Activated T-cell treated with anti-CD3 and anti-CD28 coated beads, Interleukin-2, amount 50 U/mL, for 72 hours (primary cell): ENCODE results near the gene IL2RG. TPM values are rescaled to one million over a fixed set of nuclear protein-coding genes. Genes with fewer than 3 reads are reported as not detected.

ENCODE experiments used
- ATAC-seq, 2 donors: fragments of 150-1000 bp; cut with Tn5 transposase; replicated peaks in 1 of 2; 2 replicates each; pipeline ENCODE4 v1.10.0; 2021; ENCODE audit warnings: moderate library complexity in 2 of 2, mild to moderate bottlenecking in 1 of 2
- DNase-seq, 2 donors: peaks; one replicate each; pipeline ENCODE4 v3.0.0; 2021 to 2022; ENCODE audit warnings: mixed read lengths in 1 of 2
- H3K27ac Mint-ChIP-seq: one replicate; pipeline ENCODE4 v1.8.0; 2022; ENCODE audit warnings: mild to moderate bottlenecking, moderate library complexity, mixed read lengths
- H3K27me3 Mint-ChIP-seq: one replicate; pipeline ENCODE4 v1.8.0; 2022; ENCODE audit warnings: low read depth, mixed read lengths
- H3K36me3 Mint-ChIP-seq, 2 donors: one replicate each; pipeline ENCODE4 v1.8.0; 2022; ENCODE audit warnings: mixed read lengths in 2 of 2, mild to moderate bottlenecking in 1 of 2; ENCODE audit not compliant: insufficient read depth in 2 of 2
- H3K4me1 Mint-ChIP-seq: one replicate; pipeline ENCODE4 v1.8.0; 2022; ENCODE audit warnings: low read depth, mixed read lengths
- H3K4me3 Mint-ChIP-seq, 2 donors: one replicate each; pipeline ENCODE4 v1.8.0; 2022; ENCODE audit warnings: mild to moderate bottlenecking in 2 of 2, mixed read lengths in 2 of 2, moderate library complexity in 2 of 2
- H3K9me3 Mint-ChIP-seq, 2 donors: one replicate each; pipeline ENCODE4 v1.8.0; 2022; ENCODE audit warnings: mixed read lengths in 2 of 2
- total RNA-seq, 2 donors: library from RNA; stranded (reverse); gene quantifications; one replicate each; pipeline ENCODE4 v1.2.3, GENCODE V29; 2022

Gene IL2RG
- 100 to 1,000 TPM; 290 to 348 TPM for total RNA-seq

DNA sequence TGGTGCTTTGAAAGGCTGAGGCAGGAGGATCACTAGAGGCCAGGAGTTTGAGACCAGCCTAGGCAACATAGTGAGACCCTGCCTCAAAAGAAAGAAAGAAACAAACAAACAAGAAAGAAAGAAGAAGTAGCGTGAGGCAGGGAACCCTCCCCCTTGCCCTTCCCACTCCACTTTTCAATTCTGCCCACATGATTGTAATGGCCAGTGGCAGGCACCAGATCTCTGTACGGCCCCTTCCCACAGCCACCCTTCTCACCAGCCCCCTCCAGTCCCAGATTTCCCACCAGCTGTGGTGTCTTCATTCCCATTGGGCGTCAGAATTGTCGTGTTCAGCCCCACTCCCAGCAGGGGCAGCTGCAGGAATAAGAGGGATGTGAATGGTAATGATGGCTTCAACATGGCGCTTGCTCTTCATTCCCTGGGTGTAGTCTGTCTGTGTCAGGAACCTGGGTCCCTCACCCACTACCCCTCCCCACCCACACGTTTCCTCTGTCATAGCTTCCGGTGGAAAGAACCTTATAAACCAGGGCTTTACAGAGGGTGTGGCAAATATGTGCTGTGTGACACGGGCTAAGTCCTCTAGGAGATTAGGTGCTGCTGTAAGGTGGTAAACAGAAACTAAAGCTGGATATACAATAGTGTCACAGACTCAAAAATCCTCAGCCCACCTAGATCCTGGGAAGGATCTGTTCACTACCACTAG is at the start of gene IL2RG:
TSS of gene IL2RG (minus strand) at position 437 of the 703 bp plus-strand sequence. CDS start at position 399, 38 bp downstream.
- Mint-ChIP-seq H3K27me3 (peaks cover 6% of the 10 kb centered on the region), H3K27ac (peak within 1 kb of the TSS; percentile 92), H3K9me3 (peaks cover 0 to 2% of the 10 kb centered on the region in 2 donors), H3K4me1 (peaks cover 60% of the 10 kb centered on the region), H3K36me3 (peaks cover 27 to 35% of the 10 kb centered on the region in 2 donors), H3K4me3 (peak within 1 kb of the TSS; percentile 85 to 88)
- peak; percentile 80 to 83 for DNase-seq
- peak; percentile 91 to 93 for ATAC-seq

DNA sequence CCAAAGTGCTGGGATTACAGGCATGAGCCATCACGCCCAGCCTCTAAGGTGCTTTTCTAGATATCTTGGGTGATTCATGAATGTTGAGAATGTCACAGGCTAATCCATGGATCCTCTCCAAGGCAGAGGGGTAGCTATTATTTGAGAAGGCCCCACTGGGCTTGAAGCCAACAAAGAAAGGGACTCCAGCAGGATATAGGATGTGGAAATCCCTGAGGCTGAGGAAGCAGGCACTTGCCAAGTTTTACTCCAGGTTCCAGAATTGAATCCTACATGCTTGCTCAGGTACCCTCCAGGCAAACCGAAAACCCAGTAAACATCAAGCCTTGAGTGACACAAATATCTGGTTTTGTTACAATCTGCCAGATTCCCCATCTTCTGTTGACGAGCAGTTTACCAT is 49.1 kb upstream of the IL2RG start:
- Mint-ChIP-seq H3K9me3 (no peaks in the 10 kb centered on the region), H3K36me3 (no peaks in the 10 kb centered on the region), H3K27me3 (peaks cover 10% of the 10 kb centered on the region), H3K27ac (no peak overlapping the region), H3K4me3 (no peak overlapping the region), H3K4me1 (peaks cover 9% of the 10 kb centered on the region)
- no peak for ATAC-seq
- DNase-seq = no peak

DNA sequence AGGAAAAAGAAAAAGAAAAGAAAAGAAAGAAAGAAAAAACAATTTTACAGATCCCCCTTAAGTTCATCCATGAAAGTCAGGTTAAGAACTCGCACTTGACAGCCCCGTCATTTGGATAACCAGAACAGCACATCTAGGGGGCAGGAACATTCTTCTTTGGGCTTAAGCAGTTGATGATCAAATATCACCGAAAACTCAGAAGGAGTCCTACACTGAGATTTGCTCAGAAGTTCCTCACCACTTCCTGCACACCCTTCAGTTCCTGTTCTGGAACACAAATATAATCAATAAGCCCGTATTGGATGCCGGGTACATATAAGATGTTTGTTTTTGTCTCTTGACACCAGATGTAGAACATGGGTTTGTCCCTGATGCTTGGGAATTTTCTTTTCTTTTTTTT is 48.0 kb upstream of the IL2RG start:
- Mint-ChIP-seq H3K36me3 (no peaks in the 10 kb centered on the region), H3K27ac (no peak overlapping the region), H3K4me3 (no peak overlapping the region), H3K4me1 (peaks cover 9% of the 10 kb centered on the region), H3K9me3 (no peaks in the 10 kb centered on the region), H3K27me3 (peaks cover 10% of the 10 kb centered on the region)
- ATAC-seq = no peak
- DNase-seq = no peak

DNA sequence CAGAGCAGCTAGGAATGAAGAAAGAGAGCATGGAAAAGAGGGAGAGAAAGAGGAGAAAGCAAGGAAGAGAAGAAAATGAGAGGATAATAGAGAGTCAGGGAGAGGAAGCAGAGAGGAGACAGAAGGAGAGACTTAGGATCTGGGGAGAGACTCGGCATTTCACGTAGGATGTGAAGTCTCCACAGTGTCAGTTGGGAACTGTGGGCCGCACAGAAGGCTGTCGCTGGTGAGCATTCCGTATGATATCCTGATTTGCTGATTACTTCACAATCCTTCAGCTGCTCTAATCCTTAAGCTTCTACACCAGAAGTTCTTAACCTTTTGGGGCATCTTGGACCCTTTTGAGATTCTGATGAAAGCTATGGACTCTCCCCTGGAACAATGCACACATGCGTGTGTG is 47.2 kb upstream of the IL2RG start:
- Mint-ChIP-seq H3K36me3 (no peaks in the 10 kb centered on the region), H3K4me1 (peaks cover 9% of the 10 kb centered on the region), H3K27ac (no peak overlapping the region), H3K27me3 (peaks cover 10% of the 10 kb centered on the region), H3K9me3 (no peaks in the 10 kb centered on the region), H3K4me3 (no peak overlapping the region)
- DNase-seq (no peak), ATAC-seq (no peak)

DNA sequence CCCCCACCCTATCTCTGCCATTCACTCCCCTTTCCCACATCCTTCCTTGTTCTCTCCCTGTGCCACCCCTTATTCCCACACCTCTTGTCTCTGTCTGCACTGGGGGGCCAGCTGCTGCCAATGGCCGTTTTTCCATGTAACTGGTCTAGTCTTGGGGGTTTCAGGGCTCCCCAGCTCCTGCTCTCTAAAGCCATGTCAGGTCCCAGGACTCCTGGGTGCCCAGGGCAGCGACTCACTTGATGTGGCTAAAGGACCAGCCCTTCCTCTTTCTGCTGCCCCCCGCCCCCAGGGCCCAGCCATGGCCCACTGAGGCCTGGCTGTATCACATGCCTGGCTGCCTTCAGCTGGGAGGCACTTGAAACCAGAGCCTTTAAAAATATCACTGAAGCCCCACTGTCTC is 43.3 kb upstream of the IL2RG start:
- ATAC-seq (no peak), DNase-seq (no peak)
- no peak overlapping the region for H3K4me3 Mint-ChIP-seq
- H3K27me3 Mint-ChIP-seq = peaks cover 22% of the 10 kb centered on the region
- peaks cover 9% of the 10 kb centered on the region for H3K4me1 Mint-ChIP-seq
- H3K36me3 Mint-ChIP-seq = no peaks in the 10 kb centered on the region
- H3K9me3 Mint-ChIP-seq = no peaks in the 10 kb centered on the region
- no peak overlapping the region for H3K27ac Mint-ChIP-seq

DNA sequence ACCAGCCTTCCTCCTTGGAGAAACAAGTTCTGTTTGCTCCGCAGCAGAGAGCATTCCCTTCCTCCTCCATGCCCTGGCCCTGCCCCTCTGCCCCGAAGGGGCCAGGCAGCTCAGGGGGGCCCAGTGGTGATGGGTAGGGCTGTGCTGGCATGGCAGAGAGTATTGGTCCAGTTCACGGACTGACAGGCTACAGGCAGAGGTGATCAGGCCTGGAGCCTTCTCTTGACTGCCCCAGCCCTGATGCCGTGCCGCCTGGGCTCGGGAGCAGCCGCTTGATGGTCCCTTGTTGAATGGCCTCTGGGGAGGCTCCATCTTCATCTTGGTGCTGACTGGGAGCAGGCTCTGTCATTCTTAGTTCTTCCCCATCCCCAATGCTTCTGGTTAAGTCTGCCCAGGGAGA is 42.8 kb upstream of the IL2RG start:
- no peaks in the 10 kb centered on the region for H3K9me3 Mint-ChIP-seq
- ATAC-seq = no peak
- no peak for DNase-seq
- H3K4me1 Mint-ChIP-seq = peaks cover 6% of the 10 kb centered on the region
- no peaks in the 10 kb centered on the region for H3K36me3 Mint-ChIP-seq
- H3K27me3 Mint-ChIP-seq = peaks cover 22% of the 10 kb centered on the region
- no peak overlapping the region for H3K27ac Mint-ChIP-seq
- H3K4me3 Mint-ChIP-seq = no peak overlapping the region

DNA sequence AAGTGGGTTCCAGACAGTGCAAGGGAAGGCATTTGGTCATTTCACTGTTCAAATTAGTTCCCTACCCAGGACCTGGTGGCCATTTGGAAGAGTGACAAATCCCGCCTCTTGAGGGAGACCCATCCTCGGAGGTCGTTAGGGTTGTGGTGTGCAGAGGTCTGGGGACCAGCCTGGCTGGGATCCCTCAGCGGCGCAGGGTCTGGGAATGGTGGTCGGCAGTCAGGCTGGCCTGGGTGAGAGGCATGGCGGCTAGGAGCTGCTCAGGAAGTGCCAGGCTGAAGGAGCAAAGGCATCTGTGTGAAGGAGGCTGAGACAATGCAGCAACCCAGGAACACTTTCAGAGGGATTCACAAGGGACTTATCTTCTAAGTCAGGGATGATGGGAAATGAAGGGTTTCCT is 40.0 kb upstream of the IL2RG start:
- Mint-ChIP-seq H3K27me3 (peaks cover 20% of the 10 kb centered on the region), H3K27ac (no peak overlapping the region), H3K9me3 (no peaks in the 10 kb centered on the region), H3K4me1 (peaks cover 4% of the 10 kb centered on the region), H3K36me3 (no peaks in the 10 kb centered on the region), H3K4me3 (no peak overlapping the region)
- ATAC-seq (no peak), DNase-seq (no peak)

DNA sequence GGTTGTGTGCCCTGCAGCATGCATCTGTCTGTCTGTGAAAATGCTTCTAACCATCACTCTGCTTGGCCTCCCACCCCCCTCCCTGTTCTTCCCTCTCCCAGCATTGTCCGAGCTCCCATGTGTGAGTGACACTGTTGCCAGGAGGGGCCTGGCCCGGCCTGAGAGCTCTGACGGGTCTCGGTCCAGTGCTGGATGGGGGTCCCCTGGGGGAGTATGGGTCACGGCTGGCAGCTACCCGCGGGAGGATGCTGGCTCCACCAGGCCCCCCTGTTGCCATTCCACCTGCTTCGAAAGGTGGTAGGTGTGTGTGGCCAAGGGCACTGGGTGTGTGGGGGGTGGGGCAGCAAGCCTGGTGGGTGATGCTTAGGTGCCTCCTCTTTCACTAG is 36.9 kb upstream of the IL2RG start:
- DNase-seq (no peak), ATAC-seq (no peak)
- Mint-ChIP-seq H3K9me3 (no peaks in the 10 kb centered on the region), H3K36me3 (no peaks in the 10 kb centered on the region), H3K4me3 (no peak overlapping the region), H3K4me1 (peaks cover 7% of the 10 kb centered on the region), H3K27ac (no peak overlapping the region), H3K27me3 (peaks cover 10% of the 10 kb centered on the region)

DNA sequence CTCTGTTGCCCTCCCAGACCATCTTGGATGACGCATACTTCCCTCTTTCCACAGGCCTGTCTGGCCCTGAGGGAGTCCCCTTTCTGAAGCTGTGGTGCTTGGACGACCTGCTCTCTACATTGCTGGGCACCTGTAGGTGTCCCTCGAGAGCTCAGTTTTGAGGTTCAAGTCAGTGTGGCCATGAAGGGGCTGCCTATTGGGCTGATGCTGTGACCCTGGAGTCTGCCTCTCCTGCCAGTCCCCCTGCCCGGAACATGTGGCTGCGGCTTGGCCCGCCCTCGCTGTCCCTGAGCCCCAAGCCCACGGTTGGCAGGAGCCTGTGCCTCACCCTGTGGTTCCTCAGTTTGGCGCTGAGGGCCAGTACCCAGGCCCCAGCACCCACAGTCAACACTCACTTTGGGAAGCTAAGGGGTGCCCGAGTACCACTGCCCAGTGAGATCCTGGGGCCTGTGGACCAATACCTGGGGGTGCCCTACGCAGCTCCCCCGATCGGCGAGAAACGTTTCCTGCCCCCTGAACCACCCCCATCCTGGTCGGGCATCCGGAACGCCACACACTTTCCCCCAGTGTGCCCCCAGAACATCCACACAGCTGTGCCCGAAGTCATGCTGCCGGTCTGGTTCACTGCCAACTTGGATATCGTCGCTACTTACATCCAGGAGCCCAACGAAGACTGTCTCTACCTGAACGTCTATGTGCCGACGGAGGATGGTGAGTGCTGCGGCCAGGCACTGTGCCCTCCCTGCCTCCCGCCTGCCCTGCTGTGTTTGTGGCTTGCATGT is 36.3 kb upstream of the IL2RG start:
- no peak for DNase-seq
- Mint-ChIP-seq H3K4me3 (no peak overlapping the region), H3K27ac (no peak overlapping the region), H3K36me3 (no peaks in the 10 kb centered on the region), H3K27me3 (peaks cover 4% of the 10 kb centered on the region), H3K9me3 (no peaks in the 10 kb centered on the region), H3K4me1 (peaks cover 7% of the 10 kb centered on the region)
- no peak for ATAC-seq

DNA sequence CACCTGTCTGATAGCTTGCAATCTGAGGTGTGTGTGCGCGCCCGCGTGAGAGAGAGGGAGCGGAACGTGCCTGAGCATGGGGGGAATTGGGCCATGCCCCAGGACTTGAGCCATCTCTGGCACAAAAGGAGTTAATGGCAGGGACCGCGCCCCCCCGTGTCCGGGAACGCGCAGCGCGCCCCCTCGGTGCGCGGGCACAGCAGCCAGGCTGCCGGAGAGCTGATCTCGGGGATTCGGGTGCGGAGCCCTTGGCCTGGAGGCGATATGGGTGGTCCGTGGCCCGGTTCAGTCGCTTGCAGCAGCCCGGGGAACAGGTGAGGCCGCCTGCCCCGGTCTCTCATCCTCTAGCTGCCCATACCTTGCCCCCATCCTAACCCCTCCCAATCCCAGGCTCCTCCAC is 33.3 kb upstream of the IL2RG start, which contains the start of gene NLGN3:
TSS of gene NLGN3 (plus strand) at position 191 of the 400 bp plus-strand sequence. CDS start 2,909 bp downstream, outside the sequence.
- no peak for DNase-seq
- ATAC-seq = no peak
- Mint-ChIP-seq H3K4me3 (peak within 1 kb of the TSS in 1 of 2 donors; percentile 33), H3K4me1 (peaks cover 7% of the 10 kb centered on the region), H3K27me3 (no peaks in the 10 kb centered on the region), H3K27ac (no peak within 1 kb of the TSS), H3K36me3 (no peaks in the 10 kb centered on the region), H3K9me3 (no peaks in the 10 kb centered on the region)

DNA sequence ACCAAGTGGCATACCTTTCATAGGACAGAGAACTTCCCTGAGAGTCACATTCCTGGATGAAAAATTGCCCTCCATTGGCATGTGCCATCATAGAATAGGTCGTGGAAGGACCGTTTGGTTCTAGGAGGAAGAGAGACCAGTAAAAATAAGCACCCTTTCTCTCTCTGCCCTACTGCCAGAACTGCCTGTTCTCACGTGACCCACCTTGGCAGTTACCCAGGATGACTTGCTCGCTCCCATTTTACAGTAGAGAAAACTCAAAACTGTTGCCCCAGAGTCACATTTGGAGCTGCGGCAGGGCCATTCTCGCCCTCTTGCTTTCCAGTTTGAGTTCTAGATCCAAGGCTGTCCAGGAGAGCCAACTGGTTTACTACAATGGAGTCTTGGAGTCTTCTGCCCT is 32.1 kb upstream of the IL2RG start:
- DNase-seq = no peak
- no peak for ATAC-seq
- H3K36me3 Mint-ChIP-seq = peaks cover 4 to 5% of the 10 kb centered on the region in 2 donors
- no peak overlapping the region for H3K4me3 Mint-ChIP-seq
- H3K9me3 Mint-ChIP-seq = no peaks in the 10 kb centered on the region
- peaks cover 9% of the 10 kb centered on the region for H3K4me1 Mint-ChIP-seq
- H3K27ac Mint-ChIP-seq = no peak overlapping the region
- H3K27me3 Mint-ChIP-seq = peaks cover 6% of the 10 kb centered on the region

DNA sequence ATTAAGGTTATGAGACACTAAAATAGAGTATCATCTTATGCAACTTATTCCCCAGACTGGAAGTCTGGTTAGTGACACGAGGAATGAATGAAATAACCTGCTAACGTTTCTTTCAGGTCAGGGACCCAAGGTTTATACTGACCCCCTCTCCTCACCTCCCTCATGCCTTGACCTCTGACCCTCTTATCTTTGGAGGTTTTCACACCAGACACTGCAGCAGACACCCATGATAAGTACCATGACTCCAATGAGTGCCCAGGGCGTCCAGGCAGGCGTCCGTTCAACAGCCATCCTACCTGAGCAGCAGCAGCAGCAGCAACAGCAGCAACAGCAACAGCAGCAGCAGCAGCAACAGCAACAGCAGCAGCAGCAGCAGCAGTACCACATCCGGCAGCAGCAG is 29.1 kb upstream of the IL2RG start:
- Mint-ChIP-seq H3K27me3 (peaks cover 12% of the 10 kb centered on the region), H3K36me3 (peaks cover 7 to 9% of the 10 kb centered on the region in 2 donors)

DNA sequence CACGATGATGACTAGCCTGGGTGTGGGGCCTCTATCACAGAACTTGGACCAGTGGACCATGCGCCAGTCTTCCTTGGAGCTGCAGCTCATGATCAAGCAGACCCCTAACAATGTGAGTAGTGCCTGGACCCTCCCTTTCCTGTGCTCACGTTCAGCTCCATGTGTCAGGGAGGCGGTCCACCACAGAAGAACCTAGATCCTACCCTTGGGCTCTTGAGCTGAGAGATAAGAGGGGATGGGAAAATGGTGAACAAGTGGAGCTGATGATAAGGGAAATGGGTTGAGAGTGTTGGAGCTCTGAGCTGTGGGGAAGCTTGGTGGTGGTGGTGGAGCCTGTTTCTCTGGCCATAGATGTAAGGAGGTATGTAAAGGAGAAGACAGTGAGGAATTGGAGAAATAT is 20.1 kb upstream of the IL2RG start:
- no peak overlapping the region for H3K4me3 Mint-ChIP-seq
- peaks cover 8% of the 10 kb centered on the region for H3K4me1 Mint-ChIP-seq
- H3K27ac Mint-ChIP-seq = no peak overlapping the region
- no peak for ATAC-seq
- DNase-seq = no peak
- peaks cover 13% of the 10 kb centered on the region for H3K27me3 Mint-ChIP-seq
- no peaks in the 10 kb centered on the region for H3K9me3 Mint-ChIP-seq
- peaks cover 21 to 22% of the 10 kb centered on the region in 2 donors for H3K36me3 Mint-ChIP-seq

More for the DNA sequence above, 29.1 kb upstream of the IL2RG start:
- no peaks in the 10 kb centered on the region for H3K9me3 Mint-ChIP-seq
- H3K4me1 Mint-ChIP-seq = peaks cover 4% of the 10 kb centered on the region
- no peak overlapping the region for H3K27ac Mint-ChIP-seq
- DNase-seq = no peak
- no peak overlapping the region for H3K4me3 Mint-ChIP-seq
- ATAC-seq = no peak
